Progenitor cell of endocrine pancreas (in vitro differentiated cells): Measurements from ENCODE around the gene TMEM35B. TPM values are rescaled to one million over a fixed set of nuclear protein-coding genes. Genes with fewer than 3 reads are reported as not detected.
"Not testable (repeated sequence)": the region's sequence is repeated elsewhere in the genome, so short reads cannot be mapped to it uniquely, and the experiment has no call there.

Source experiments
- DNase-seq: peaks from one replicate; pipeline ENCODE4 v3.0.0; 2021; ENCODE audit warnings: low spot score; ENCODE audit not compliant: unreplicated experiment
- H3K27ac Mint-ChIP-seq: 2 replicates; pipeline ENCODE4 v1.8.0; 2021; ENCODE audit warnings: mild to moderate bottlenecking, moderate library complexity, mixed read lengths
- H3K27me3 Mint-ChIP-seq: 2 replicates; pipeline ENCODE4 v1.8.0; 2021; ENCODE audit warnings: mixed read lengths
- H3K36me3 Mint-ChIP-seq: 2 replicates; pipeline ENCODE4 v1.8.0; 2022; ENCODE audit warnings: mixed read lengths; ENCODE audit not compliant: insufficient read depth
- H3K4me1 Mint-ChIP-seq: 2 replicates; pipeline ENCODE4 v1.8.0; 2021; ENCODE audit warnings: low read depth, mixed read lengths
- H3K4me3 Mint-ChIP-seq: 2 replicates; pipeline ENCODE4 v1.8.0; 2021; ENCODE audit warnings: low read depth, mild to moderate bottlenecking, moderate library complexity, mixed read lengths
- H3K9me3 Mint-ChIP-seq: 2 replicates; pipeline ENCODE4 v1.8.0; 2021; ENCODE audit warnings: low read depth, mixed read lengths
- total RNA-seq: library from RNA; stranded (reverse); gene quantifications from 2 replicates; pipeline ENCODE4 v1.2.1, GENCODE V29; 2021
- TF ChIP-seq, protein P1 (sequence below): fragments of 200-600 bp; sonication (generic); IDR thresholded peaks from one replicate; pipeline ENCODE4 v1.5.0; 2021; ENCODE audit warnings: antibody characterized with exemption, mild to moderate bottlenecking; ENCODE audit not compliant: unreplicated experiment

Gene TMEM35B
- total RNA-seq, 1 donor from 2014 or later = 10.0 TPM

DNA sequence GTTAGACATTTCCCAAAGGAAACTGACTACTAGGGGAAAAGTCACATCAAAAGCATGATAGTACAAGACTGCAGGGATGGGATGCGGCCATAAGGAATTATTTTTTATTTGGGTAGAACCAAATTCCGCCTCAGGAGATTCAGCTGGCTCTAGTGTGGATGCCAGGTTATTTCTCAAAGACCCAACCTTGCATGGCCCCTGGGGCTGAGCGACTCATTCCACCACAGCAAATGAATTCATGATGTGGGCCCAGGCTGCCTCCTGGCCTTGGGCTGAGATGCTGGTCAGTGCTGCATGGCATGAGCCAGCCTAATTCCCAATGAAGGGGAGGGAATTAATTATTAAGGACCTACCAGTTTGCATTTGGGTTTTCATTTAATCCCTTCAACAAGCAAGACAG lies 11.8 kb downstream of the TMEM35B start:
- Mint-ChIP-seq H3K27me3 (no peaks in the 10 kb centered on the region), H3K4me3 (no peak overlapping the region), H3K36me3 (no peaks in the 10 kb centered on the region), H3K4me1 (peaks cover 6% of the 10 kb centered on the region), H3K27ac (no peak overlapping the region), H3K9me3 (peaks cover 3% of the 10 kb centered on the region)
- TF ChIP-seq, protein P1, sequence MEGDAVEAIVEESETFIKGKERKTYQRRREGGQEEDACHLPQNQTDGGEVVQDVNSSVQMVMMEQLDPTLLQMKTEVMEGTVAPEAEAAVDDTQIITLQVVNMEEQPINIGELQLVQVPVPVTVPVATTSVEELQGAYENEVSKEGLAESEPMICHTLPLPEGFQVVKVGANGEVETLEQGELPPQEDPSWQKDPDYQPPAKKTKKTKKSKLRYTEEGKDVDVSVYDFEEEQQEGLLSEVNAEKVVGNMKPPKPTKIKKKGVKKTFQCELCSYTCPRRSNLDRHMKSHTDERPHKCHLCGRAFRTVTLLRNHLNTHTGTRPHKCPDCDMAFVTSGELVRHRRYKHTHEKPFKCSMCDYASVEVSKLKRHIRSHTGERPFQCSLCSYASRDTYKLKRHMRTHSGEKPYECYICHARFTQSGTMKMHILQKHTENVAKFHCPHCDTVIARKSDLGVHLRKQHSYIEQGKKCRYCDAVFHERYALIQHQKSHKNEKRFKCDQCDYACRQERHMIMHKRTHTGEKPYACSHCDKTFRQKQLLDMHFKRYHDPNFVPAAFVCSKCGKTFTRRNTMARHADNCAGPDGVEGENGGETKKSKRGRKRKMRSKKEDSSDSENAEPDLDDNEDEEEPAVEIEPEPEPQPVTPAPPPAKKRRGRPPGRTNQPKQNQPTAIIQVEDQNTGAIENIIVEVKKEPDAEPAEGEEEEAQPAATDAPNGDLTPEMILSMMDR = no peak
- no peak for DNase-seq

DNA sequence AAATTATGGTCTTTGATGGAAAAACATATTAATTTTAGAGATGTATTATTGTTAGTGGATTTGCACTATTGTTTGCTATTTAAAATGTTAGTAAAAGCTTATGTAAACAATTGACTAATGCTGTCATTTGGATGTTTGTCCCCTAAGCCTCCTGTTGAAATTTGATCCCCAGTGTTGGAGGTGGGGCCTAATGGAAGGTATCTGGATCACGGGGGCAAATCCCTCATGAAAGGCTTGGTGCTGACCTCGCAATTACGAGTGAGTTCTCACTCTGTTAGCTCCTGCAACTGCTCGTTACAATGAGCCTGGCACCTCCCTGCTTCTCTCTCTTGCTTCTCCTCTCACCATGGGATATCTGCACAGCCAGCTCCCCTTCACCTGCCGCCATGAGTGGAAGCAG lies 14.3 kb downstream of the TMEM35B start:
- TF ChIP-seq, protein P1 = no peak
- H3K36me3 Mint-ChIP-seq = no peaks in the 10 kb centered on the region
- H3K4me3 Mint-ChIP-seq = no peak overlapping the region
- no peak overlapping the region for H3K27ac Mint-ChIP-seq
- DNase-seq = no peak
- H3K9me3 Mint-ChIP-seq = peaks cover 3% of the 10 kb centered on the region
- peaks cover 3% of the 10 kb centered on the region for H3K4me1 Mint-ChIP-seq
- no peaks in the 10 kb centered on the region for H3K27me3 Mint-ChIP-seq

DNA sequence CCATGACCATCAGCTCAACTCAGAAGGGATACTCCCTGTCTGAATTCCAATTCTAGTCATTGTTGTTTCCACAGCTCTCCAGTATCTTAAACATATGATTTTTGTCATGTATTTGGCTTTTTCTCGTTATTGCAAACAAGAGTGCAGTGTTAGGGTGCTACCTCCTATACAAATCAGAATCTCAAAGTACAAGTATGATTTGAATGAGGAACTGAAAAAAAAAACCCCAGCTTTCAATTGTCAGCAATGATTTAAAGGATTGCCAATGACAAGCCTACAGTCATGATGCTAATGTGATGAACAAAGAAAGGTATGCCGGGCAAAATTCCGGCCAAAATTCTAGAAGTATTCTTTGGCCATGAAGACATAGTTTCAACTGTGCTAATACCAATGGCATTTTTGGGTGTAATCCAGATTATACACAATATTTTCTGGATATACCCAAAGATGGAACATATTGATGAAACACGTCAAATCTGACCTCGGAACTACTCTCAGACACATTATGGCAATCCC lies 14.9 kb downstream of the TMEM35B start:
- Mint-ChIP-seq H3K4me3 (no peak overlapping the region), H3K27me3 (no peaks in the 10 kb centered on the region), H3K27ac (no peak overlapping the region), H3K9me3 (peaks cover 3% of the 10 kb centered on the region), H3K4me1 (peaks cover 3% of the 10 kb centered on the region), H3K36me3 (no peaks in the 10 kb centered on the region)
- no peak for DNase-seq
- TF ChIP-seq, protein P1 = no peak

DNA sequence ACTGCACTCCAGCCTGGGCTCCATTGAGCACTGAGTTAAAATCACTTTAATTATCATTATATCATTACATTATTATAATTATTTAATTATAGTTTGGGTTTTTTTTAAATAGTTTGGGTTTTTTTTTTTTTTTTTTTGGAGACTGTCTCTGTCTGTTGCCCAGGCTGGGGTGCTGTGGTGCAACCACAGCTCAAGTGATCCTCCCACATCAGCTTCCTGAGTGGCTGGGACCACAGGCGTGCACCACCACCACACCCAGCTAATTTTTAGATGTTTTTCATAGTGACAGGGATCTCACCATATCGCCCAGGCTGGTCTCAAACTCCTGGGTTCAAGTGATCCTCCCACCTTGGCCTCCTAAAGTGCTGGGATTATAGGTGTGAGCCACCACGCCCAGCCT lies 16.9 kb downstream of the TMEM35B start:
- H3K36me3 Mint-ChIP-seq, H3K9me3 Mint-ChIP-seq, H3K27ac Mint-ChIP-seq, H3K27me3 Mint-ChIP-seq, DNase-seq, H3K4me1 Mint-ChIP-seq, H3K4me3 Mint-ChIP-seq: not testable (repeated sequence)

DNA sequence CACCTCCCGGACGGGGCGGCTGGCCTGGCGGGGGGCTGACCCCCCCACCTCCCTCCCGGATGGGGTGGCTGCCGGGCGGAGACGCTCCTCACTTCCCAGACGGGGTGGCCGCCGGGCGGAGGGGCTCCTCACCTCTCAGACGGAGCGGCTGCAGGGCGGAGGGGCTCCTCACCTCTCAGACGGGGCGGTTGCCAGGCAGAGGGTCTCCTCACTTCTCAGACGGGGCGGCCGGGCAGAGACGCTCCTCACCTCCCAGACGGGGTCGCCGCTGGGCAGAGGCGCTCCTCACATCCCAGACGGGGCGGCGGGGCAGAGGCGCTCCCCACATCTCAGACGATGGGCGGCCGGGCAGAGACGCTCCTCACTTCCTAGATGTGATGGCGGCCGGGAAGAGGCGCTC lies 17.5 kb downstream of the TMEM35B start:
- not testable (repeated sequence) for H3K27me3 Mint-ChIP-seq, DNase-seq, H3K27ac Mint-ChIP-seq, H3K9me3 Mint-ChIP-seq, H3K4me1 Mint-ChIP-seq, H3K4me3 Mint-ChIP-seq, H3K36me3 Mint-ChIP-seq

DNA sequence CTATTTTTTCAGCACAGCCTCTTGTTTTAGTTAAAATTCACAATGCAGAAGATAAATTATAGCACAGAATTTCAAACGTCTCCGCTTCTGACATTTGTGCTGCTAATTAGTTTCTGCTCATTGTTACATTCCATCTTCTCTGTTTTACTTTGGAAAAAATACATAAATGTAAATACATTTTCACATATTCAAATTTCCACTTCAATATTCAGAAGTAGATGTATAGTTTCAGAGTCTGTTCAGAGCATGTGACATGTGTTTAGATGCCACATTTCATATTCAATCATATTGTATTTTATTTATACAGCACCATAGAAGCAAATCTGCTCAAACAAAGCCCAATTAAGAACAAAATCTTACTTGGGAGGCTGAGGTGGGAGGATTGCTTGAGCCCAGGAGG lies 19.6 kb downstream of the TMEM35B start:
- Mint-ChIP-seq H3K36me3 (no peaks in the 10 kb centered on the region), H3K4me3 (no peak overlapping the region), H3K9me3 (peaks cover 3% of the 10 kb centered on the region), H3K27me3 (peaks cover 10% of the 10 kb centered on the region), H3K4me1 (no peaks in the 10 kb centered on the region), H3K27ac (no peak overlapping the region)
- TF ChIP-seq, protein P1 = no peak
- DNase-seq = no peak
